Stimulated activated CD4-positive, alpha-beta T cell treated with anti-CD3 and anti-CD28 coated beads, TNF-alpha, amount 100 ng/mL, for 1 hour (primary cell): ENCODE results near the gene LHFPL3.
"Not testable (repeated sequence)": the region's sequence is repeated elsewhere in the genome, so short reads cannot be mapped to it uniquely, and the experiment has no call there.

ENCODE experiments used
- DNase-seq, 3 donors: peaks; one replicate each; pipeline ENCODE4 v3.0.0-alpha.2; 2020; ENCODE audit warnings: low read depth in 3 of 3, low spot score in 1 of 3

The LHFPL3 gene

DNA sequence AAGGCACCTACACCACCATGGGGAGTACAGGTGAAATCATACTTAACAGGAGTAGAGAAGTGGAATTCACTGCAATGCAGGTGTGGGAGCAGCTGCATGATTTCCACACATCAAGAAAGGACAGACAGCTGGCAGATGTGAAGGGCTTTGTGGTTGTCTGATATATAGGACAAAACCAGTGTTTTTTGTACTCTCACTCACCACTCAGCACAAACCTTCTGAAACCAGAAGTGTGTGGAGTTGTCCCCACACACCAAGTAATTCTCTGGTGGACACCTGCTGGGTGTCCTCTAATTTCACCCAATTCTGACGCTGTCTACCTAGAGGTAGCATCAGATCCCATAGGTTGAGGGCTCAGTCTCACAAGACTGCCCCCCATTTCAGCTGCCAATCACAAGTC is 357.9 kb downstream of the LHFPL3 start:
- DNase-seq = no peak

GRCh38 chr7:104694710-104695109 is 366.3 kb downstream of the LHFPL3 start:
- DNase-seq = no peak

- DNase-seq = no peak
These were observed 367.2 kb downstream of the LHFPL3 start for GRCh38 chr7:104695563-104695962.

DNA sequence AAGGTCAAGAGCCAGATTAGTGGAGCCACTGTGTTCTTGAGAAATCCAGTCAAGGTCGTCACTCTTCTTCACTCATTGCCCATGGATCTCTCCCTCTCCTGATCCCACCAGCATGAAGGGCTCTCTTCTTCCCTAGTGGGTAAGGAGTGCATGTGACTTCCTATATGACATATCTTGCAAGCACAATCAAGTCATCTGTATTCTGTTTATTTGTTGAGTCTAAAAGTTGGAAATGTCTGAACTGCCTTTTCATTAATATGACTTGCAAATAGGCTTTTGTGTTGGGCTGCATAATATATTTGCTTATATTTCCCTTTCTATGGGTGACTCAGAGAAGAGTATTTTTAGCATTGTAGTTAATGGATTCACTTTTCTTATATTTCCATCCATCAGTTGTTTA is 371.9 kb downstream of the LHFPL3 start:
- no peak for DNase-seq

- not testable (repeated sequence) for DNase-seq
These were observed 392.6 kb downstream of the LHFPL3 start for GRCh38 chr7:104721027-104721426.

DNA sequence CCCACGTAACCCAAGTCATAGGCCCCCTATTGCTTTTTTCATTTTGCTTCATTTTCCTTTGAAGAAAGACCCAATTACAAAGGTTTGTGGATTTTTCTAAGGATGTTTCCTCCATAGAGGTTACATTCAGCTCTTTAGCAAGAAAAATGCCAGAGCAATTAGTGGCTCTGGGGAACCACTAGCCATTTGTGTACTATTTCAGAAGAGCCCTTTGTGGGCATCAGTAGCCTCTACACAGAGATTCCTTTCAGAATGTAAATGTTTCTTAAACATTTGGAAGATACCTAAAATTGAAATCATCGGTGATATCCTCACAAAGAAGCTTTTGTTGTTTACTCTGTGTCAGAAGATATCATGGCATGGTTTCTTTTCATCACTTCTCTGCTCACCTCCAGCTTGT is 394.6 kb downstream of the LHFPL3 start:
- no peak for DNase-seq

DNA sequence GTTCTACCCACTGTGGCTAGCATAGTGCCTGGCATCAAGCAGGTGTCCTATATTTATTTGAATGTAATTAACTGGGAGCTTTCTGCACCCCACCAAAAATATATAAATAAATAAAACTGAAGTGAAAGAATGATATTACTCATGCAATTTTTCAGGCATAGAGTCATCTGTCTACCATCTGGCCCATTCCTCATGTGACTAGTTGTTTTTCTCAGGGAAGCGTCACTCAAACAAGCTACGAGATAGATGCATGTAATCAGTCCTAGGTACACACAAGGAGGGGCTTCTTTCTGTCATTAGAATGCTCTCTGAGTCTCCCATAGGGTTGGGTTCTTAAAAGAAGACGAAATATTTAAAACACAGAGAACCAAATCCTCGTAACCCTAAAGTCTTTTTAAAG is 430.1 kb downstream of the LHFPL3 start:
- DNase-seq = no peak

DNA sequence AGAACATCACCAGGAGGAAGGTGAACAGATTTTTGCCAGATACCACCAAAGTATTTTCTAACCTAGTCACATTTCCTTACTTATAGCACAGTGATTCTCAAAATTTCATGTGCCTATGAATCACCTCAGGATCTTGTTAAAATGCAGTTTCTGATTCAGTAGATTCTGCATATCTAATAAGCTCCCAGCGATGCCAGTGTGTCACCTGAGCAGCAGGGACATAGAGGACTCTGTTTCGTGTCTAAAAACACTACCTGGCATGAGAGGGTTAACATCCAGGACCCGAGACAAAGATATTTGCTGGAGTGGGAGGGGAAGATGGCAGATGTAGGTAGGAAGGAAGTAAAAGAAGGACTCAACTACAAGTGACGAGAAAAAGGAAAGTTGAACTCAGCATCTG is 433.5 kb downstream of the LHFPL3 start:
- no peak for DNase-seq

GRCh38 chr7:104767113-104767512 is 438.7 kb downstream of the LHFPL3 start:
- no peak for DNase-seq

DNA sequence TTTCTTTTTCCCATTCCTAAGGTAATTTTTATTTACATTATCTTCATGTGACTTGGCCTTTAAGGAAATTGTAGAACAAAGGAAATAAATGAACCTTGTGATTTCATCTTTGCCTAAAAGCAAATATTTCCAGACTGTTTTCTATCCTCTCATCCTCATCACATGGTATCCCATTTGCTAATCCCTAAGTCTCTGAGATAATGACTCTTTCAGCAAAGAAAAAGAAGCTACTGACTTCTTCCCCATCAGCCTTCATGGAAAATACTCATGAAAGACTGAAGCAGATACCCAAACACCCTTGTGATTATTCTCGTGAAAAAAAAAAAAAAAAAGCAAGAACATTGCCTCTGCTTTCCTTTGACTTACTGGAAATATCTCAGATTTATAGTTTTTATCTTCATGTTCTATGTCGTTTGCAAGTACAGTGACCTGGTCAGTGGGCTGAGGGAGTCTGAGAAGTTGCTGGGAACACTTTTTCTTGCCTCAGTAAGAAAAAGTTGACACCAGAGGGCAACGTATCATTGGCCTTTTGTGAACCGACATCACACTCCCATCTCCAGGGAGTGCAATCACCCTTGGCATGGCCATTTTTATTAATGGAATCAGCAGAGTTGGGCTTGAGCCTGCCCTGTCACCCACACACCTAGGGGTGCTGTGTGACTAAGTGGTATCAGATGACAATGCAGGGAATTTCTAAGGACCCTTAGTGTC is 439.6 kb downstream of the LHFPL3 start:
- DNase-seq = no peak

GRCh38 chr7:104772405-104773345 is 444.3 kb downstream of the LHFPL3 start:
- DNase-seq = no peak

DNA sequence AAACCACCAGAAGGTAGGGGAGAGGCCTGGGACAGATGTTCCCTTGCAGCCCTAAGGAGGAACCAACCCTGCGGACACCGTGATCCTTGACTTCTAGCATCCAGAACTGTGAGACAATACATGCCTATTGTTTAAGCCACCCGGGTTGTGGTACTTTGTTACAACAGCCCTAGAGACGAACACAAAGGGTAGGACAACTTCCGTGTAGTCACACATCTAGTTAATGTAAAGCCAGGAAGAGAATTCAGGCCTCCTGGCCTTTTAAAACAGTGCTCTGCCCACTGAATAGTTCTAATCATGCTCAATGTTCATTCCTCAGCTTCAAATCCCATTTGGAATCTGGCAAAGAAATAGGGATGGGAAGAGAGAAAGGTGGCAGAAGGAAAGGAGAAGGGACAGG is 445.4 kb downstream of the LHFPL3 start:
- DNase-seq = no peak

- DNase-seq = no peak
These were observed 447.1 kb downstream of the LHFPL3 start for GRCh38 chr7:104775531-104775930.

- no peak for DNase-seq
These were observed 448.9 kb downstream of the LHFPL3 start for GRCh38 chr7:104777301-104777800.

- DNase-seq = no peak
These were observed 451.5 kb downstream of the LHFPL3 start for GRCh38 chr7:104779888-104780287.

DNA sequence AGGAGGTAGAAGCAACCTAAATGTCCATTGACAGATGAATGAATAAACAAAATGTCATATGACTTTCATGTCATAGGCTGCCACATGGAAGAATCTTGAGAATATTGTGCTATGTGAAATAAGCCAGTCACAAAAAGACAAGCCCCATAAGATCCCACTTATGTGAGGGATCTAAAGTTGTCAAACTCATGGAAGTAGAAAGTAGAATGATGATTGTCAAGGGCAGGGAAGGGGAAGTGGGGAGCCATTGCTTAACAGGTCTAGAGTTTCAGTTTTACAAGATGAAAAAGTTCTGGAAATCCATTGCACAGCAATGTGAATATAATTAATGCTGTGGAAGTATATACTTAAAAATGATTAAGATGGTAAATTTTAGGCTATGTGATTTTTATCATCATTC is 456.3 kb downstream of the LHFPL3 start:
- no peak for DNase-seq

DNA sequence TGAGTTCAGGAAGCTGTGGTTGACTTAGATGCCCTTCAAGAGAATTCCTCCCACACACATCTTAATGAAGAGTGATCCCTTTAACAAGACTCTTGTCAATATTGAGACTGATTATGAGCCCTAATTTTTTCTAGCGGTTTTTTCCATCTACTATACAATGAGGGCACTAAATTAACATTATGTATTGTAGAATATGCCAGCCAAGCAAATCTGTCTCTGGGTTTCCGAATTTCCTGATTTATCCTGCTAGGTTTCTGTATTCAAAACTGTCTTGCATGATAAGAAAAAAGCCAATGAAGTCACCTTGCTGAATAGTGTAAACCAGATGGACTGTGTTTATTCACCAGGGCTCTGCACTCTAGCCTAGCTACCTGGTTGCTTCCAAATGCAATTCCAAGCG is 461.4 kb downstream of the LHFPL3 start:
- no peak for DNase-seq

- no peak for DNase-seq
These were observed 462.0 kb downstream of the LHFPL3 start for GRCh38 chr7:104790440-104790839.

DNA sequence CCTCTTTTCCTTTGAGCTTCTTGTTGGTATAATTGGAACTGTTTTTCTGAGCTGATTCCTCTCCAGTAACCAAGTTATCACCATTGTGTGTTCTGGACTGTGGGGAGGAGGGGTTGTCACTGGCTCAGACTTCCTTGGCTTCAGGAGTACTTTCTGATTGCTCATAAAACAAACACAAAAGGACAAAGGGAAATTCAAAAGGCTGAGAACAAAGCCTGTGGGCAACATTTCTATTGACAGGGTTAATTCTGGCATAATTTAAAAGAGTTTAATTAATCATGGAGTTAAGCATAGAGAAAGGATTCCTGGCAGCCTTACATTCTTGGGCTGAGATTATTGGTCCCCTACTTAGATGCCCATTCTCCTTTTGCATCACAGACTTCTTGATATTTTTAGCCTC is 462.7 kb downstream of the LHFPL3 start:
- no peak for DNase-seq

- DNase-seq = no peak
These were observed 464.7 kb downstream of the LHFPL3 start for GRCh38 chr7:104793066-104793465.

GRCh38 chr7:104794154-104794553 is 465.8 kb downstream of the LHFPL3 start:
- DNase-seq = no peak

DNA sequence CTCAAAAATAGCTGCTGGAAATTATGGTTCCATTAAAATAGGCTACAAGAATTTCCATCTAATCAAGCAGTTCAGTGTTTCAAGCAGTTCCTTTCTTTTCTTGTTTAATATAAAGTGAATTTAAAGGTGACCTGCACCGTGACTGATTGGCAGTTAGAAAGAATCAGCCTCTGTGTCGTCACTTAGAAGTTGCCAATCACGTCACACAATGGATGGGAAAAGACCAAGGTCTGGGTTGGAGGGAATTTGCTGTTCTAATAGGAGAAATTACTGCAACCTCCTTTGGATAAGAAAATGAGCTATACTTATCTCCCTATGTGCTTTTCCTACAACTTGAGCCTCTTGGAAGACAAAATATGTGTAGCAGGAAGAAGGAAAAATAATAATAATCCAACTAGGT is 466.2 kb downstream of the LHFPL3 start:
- DNase-seq = no peak
